ENCODE data around the gene LSG1.

DNA sequence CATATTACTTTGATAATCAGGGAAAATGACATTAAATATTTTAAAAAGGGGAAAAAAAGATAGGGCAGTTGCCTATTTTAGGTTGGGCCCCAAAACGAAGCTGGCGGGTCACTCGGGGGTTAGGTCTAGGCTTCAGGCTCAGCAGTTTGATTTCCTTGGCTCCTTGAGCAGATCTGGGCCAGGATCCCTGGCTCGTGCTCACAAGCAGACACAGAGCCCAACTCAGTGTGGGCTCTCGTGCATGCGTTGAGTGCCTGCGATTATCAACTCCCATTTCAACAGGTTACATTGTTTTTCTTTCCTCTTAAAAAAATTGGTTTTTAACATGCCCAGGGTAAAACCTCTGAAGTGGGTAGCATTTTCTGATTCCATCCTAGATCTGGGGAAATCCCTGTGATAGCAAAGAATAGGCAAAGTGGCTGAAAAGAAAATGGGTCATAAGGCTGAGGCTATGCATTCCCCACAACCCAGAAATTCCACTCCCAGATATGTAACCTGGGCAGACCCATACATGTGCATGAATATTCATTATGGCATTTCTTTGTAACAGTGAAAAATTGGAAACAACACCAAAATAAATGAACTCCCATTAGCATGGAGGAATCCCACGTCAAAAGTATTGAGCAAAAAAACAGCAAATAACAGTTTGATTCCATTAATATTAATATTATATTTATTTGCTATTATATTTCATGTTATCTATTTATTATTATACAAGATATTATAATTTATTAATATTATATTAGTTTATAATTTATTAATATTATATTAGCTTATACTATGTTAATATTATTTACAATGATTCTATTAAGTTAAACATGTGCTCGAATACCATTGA, 41.5 kb upstream of the LSG1 start:
- TF ChIP-seq POLR2A (IDR thresholded peaks at IDR 0.05) = no peak
- TF ChIP-seq, protein P1, sequence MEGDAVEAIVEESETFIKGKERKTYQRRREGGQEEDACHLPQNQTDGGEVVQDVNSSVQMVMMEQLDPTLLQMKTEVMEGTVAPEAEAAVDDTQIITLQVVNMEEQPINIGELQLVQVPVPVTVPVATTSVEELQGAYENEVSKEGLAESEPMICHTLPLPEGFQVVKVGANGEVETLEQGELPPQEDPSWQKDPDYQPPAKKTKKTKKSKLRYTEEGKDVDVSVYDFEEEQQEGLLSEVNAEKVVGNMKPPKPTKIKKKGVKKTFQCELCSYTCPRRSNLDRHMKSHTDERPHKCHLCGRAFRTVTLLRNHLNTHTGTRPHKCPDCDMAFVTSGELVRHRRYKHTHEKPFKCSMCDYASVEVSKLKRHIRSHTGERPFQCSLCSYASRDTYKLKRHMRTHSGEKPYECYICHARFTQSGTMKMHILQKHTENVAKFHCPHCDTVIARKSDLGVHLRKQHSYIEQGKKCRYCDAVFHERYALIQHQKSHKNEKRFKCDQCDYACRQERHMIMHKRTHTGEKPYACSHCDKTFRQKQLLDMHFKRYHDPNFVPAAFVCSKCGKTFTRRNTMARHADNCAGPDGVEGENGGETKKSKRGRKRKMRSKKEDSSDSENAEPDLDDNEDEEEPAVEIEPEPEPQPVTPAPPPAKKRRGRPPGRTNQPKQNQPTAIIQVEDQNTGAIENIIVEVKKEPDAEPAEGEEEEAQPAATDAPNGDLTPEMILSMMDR (IDR thresholded peaks at IDR 0.05) = no peak
